ENCODE results near the gene CSNK2A3.

DNA sequence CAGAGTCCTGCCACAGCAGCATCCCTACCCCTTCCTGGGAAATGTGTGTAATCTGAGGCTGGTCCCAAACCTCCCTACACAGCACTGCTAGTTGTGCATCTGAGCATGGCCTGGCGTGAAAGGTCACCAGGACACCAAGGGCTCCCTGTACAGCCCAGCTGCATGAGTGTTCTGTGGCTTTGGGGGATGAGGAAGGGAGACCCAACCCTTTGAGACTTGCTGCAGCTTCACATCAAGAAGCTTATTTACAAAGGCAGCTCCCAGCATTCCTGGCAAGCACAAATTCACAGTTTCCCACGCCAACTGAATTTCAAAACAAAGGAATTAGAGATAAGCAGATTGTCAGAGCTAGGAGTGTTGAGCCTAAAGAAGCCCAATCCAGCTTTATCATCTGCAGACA, 32.2 kb downstream of the CSNK2A3 start:
- TF ChIP-seq, protein P1, sequence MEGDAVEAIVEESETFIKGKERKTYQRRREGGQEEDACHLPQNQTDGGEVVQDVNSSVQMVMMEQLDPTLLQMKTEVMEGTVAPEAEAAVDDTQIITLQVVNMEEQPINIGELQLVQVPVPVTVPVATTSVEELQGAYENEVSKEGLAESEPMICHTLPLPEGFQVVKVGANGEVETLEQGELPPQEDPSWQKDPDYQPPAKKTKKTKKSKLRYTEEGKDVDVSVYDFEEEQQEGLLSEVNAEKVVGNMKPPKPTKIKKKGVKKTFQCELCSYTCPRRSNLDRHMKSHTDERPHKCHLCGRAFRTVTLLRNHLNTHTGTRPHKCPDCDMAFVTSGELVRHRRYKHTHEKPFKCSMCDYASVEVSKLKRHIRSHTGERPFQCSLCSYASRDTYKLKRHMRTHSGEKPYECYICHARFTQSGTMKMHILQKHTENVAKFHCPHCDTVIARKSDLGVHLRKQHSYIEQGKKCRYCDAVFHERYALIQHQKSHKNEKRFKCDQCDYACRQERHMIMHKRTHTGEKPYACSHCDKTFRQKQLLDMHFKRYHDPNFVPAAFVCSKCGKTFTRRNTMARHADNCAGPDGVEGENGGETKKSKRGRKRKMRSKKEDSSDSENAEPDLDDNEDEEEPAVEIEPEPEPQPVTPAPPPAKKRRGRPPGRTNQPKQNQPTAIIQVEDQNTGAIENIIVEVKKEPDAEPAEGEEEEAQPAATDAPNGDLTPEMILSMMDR (IDR thresholded peaks at IDR 0.05), result no peak
- no peak for TF ChIP-seq POLR2A (IDR thresholded peaks at IDR 0.05)

Data from transverse colon (tissue), 3 donors.